Ovary (tissue), 9 donors: ENCODE measurements around the gene PCSK2. TPM values are rescaled to one million over a fixed set of nuclear protein-coding genes. Genes with fewer than 3 reads are reported as not detected.

Experiments
- DNase-seq, 5 donors: peaks; one replicate each; pipeline ENCODE4 v3.0.0-alpha.2; 2019 to 2020
- H3K27ac ChIP-seq, 2 donors: fragments of 200-600 bp; one replicate each; pipeline versions ENCODE4 v1.5.1 to v1.8.0; 2019 to 2022
- H3K27me3 ChIP-seq: fragments of 200-600 bp; one replicate; pipeline ENCODE4 v1.8.0; 2022
- H3K36me3 ChIP-seq: fragments of 200-600 bp; sonication (generic); one replicate; pipeline ENCODE4 v1.5.1; 2019
- H3K4me1 ChIP-seq: one replicate; pipeline ENCODE4 v1.8.1; 2013; ENCODE audit warnings: mild to moderate bottlenecking, moderate library complexity; ENCODE audit not compliant: insufficient read depth
- H3K4me3 ChIP-seq: fragments of 200-600 bp; sonication (generic); one replicate; pipeline ENCODE4 v1.5.1; 2017
- H3K9me3 ChIP-seq, 2 donors: fragments of 200-600 bp in 1 of 2; sonication (generic) in 1 of 2; one replicate each; pipeline versions ENCODE4 v1.5.1 to v1.8.1; 2013 to 2019; ENCODE audit warnings: mild to moderate bottlenecking in 1 of 2, moderate library complexity in 1 of 2
- EP300 ChIP-seq: sonication (generic); formaldehyde crosslinking; IDR thresholded peaks from one replicate; pipeline ENCODE4 v1.6.1; 2017; ENCODE audit warnings: antibody characterized with exemption
- POLR2A ChIP-seq: fragments of 450-650 bp; IDR thresholded peaks from one replicate; pipeline ENCODE4 v1.6.1; 2017; ENCODE audit warnings: antibody characterized with exemption, mild to moderate bottlenecking, moderate library complexity
- WGBS, 3 donors: extraction: QIAGEN DNeasy Blood & Tissue Kit in 1 of 3; methylation state at CpG; one replicate each; pipeline versions ENCODE4 v1.1.5 to v1.1.7; 2013 to 2017; 5-methylcytosine and 5-hydroxymethylcytosine counted together
- intact Hi-C, 4 donors: fragments of 100-400 bp; cut with DNase I; formaldehyde crosslinking; loops; one replicate each; pipeline versions ENCODE4 v1.11.0 to v1.15.1; 2022 to 2023
- polyA plus RNA-seq, 2 donors: library from polyadenylated mRNA; stranded (reverse); fragments of 200-250 nt in 1 of 2; fragments of 350-450 nt in 1 of 2; fragmentation: Illumina TruSeq in 1 of 2; extraction: RNeasy Lipid Tissue Mini Kit (QIAGEN cat#74804) in 1 of 2; gene quantifications; one replicate each; pipeline ENCODE4 v1.2.3, GENCODE V29; 2013 to 2014
- total RNA-seq, 7 donors: library from RNA; depleted of rRNA in 2 of 7; stranded (reverse); fragments of >200 nt in 2 of 7; fragmentation: NEBNext Ultra II Directional in 3 of 7; extraction: Animal tissue kit (Norgen Biotek cat#: 25700) in 3 of 7; gene quantifications; one replicate each; pipeline versions ENCODE4 v1.1.0 to v1.2.4, GENCODE V29; 2016 to 2023
- TF ChIP-seq, protein P1 (sequence below), 3 donors: fragments of 450-650 bp in 2 of 3; fragments of 200-600 bp in 1 of 3; IDR thresholded peaks; one replicate each; pipeline versions ENCODE4 v1.5.1 to v1.8.0; 2016 to 2022; ENCODE audit warnings: antibody characterized with exemption in 3 of 3, mild to moderate bottlenecking in 1 of 3
- donor health status: DM: no; HTN: no; CAD: no; lungs with moderate emphysema.
- donor health status: DM: no; HTN: no; CAD: no.
- donor health status: Bipolar disorder and iron deficiency.
- donor health status: DM: yes; HTN: yes; CAD: no.
- donor health status: DM: no; HTN: no; CAD: no.
- donor health status: DM: yes; HTN: yes; CAD: no.

The PCSK2 gene
- total and polyA plus RNA-seq, 9 donors: 3.0 to 27.8 (median 6.7) TPM

DNA sequence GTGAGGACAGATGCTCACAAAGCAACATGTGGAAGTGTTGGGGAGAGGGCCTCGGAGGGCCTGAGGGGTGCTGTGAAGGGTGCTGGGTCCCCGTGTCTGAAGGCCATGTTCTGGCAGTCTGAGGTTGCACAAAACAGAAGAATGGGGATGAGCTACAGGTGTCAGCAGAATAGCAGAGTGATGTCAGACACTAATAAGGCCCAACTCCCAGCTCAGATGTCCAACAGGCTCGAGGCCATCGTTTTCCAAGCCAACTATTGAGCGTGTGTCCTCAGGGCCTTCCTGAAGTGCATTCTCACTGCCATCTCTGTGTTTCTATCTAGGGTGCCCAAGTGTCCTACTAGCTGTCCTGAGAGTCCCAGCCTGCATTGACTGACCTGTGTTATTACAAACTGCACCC lies 296.5 kb downstream of the PCSK2 start:
- whole genome bisulfite sequencing, 3 donors: 75 to 88% (median 80%) methylated on average over 5 of the region's 5 CpGs

DNA sequence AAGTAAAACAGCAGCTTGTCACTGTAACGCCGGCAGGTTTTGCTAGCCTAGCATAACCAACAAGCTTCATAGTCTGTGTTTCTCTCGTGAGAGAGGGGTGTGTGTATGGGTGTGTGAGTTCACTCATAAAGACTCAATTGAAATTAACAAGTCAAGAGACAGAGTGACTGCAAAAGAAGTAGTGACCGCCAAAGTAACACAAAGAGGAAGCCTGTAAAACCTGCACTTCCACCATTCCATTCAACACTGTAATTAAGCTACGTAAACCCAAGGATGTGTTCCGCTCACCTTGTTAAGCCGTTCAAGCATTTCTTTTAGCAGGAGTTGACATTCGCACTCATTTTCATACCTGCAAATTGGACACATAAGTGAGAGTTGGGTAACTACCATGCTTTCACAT lies 297.7 kb downstream of the PCSK2 start:
- Histone ChIP-seq H3K4me1 (no peaks in the 10 kb centered on the region), H3K27me3 (no peaks in the 10 kb centered on the region), H3K4me3 (no peak overlapping the region), H3K27ac (no peak overlapping the region), H3K36me3 (no peaks in the 10 kb centered on the region), H3K9me3 (no peaks in the 10 kb centered on the region)
- TF ChIP-seq, protein P1, sequence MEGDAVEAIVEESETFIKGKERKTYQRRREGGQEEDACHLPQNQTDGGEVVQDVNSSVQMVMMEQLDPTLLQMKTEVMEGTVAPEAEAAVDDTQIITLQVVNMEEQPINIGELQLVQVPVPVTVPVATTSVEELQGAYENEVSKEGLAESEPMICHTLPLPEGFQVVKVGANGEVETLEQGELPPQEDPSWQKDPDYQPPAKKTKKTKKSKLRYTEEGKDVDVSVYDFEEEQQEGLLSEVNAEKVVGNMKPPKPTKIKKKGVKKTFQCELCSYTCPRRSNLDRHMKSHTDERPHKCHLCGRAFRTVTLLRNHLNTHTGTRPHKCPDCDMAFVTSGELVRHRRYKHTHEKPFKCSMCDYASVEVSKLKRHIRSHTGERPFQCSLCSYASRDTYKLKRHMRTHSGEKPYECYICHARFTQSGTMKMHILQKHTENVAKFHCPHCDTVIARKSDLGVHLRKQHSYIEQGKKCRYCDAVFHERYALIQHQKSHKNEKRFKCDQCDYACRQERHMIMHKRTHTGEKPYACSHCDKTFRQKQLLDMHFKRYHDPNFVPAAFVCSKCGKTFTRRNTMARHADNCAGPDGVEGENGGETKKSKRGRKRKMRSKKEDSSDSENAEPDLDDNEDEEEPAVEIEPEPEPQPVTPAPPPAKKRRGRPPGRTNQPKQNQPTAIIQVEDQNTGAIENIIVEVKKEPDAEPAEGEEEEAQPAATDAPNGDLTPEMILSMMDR (IDR thresholded peaks at IDR 0.05): no peak
- TF ChIP-seq EP300 (no peak), POLR2A (no peak)
- no peak for DNase-seq
- intact Hi-C loops: no loop called here
- 90 to 93% (median 90%) methylated on average over 8 of the region's 8 CpGs for WGBS, 3 donors

More for the DNA sequence above, 296.5 kb downstream of the PCSK2 start:
- Histone ChIP-seq H3K36me3 (no peaks in the 10 kb centered on the region), H3K4me1 (peaks cover under 1% of the 10 kb centered on the region), H3K27ac (no peak overlapping the region), H3K4me3 (no peak overlapping the region), H3K27me3 (no peaks in the 10 kb centered on the region), H3K9me3 (no peaks in the 10 kb centered on the region)
- DNase-seq: no peak
- intact Hi-C loops: no loop called here
- TF ChIP-seq EP300 (no peak), POLR2A (no peak)
- TF ChIP-seq, protein P1 (IDR thresholded peaks at IDR 0.05): no peak

DNA sequence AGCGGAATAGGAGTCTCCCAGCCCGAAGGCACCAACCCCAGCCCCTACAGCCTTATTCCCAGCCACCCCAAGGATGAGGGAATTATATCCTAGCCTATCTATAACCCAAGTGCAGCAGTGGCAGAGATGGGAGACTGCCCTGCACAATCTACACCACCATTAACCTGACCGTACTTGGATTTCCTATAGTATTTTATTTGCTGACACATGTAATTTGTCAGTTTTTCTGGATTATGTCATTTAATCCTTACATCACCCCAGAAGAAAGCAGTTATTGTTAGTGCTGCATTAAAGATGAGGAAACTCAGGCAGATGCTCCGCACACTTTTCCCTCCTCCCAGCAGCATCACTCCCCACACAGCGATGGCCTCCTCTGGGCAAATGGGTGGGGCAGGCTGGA lies 298.3 kb downstream of the PCSK2 start:
- H3K27ac ChIP-seq: no peak overlapping the region
- no peaks in the 10 kb centered on the region for H3K9me3 ChIP-seq
- TF ChIP-seq, protein P1 (IDR thresholded peaks at IDR 0.05): no peak
- TF ChIP-seq POLR2A: no peak
- no peak for TF ChIP-seq EP300
- DNase-seq: no peak
- no peaks in the 10 kb centered on the region for H3K27me3 ChIP-seq
- H3K4me3 ChIP-seq: no peak overlapping the region
- no peaks in the 10 kb centered on the region for H3K4me1 ChIP-seq
- no peaks in the 10 kb centered on the region for H3K36me3 ChIP-seq
- WGBS, 3 donors: 92 to 97% (median 96%) methylated on average over 5 of the region's 5 CpGs
- intact Hi-C loops: no loop called here

DNA sequence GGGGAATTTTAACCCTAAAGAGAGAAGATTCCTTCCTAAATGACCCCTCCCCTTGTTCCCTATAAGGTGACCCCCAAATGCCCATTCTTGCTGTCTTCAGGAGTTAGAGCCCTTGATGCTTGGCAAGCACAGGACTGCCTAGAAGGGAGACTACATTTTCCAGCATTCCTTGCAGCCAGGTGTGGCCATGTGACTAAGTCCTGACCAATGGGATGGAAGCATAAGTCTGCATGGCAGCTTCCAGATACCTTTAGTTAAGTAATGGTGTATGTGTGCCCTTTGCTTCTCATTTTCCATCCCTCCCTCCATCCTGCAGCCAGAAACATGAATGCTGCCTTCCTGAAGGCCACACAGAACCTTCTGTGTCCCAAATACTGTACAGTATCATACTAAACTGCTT lies 298.8 kb downstream of the PCSK2 start:
- no peak for DNase-seq
- H3K27me3 ChIP-seq: no peaks in the 10 kb centered on the region
- intact Hi-C loops: no loop called here

More for the DNA sequence above, 298.8 kb downstream of the PCSK2 start:
- TF ChIP-seq POLR2A (no peak), EP300 (no peak)
- TF ChIP-seq, protein P1 (IDR thresholded peaks at IDR 0.05): no peak
- no peak overlapping the region for H3K4me3 ChIP-seq
- peaks cover under 1% of the 10 kb centered on the region for H3K4me1 ChIP-seq
- H3K36me3 ChIP-seq: no peaks in the 10 kb centered on the region
- no peaks in the 10 kb centered on the region for H3K9me3 ChIP-seq
- no peak overlapping the region for H3K27ac ChIP-seq
